ENCODE data around the gene KRTAP19-8. TPM values are rescaled to one million over a fixed set of nuclear protein-coding genes. Genes with fewer than 3 reads are reported as not detected.

KRTAP19-8 gene
- total RNA-seq, 1 donor from 2014 or later: not detected

DNA sequence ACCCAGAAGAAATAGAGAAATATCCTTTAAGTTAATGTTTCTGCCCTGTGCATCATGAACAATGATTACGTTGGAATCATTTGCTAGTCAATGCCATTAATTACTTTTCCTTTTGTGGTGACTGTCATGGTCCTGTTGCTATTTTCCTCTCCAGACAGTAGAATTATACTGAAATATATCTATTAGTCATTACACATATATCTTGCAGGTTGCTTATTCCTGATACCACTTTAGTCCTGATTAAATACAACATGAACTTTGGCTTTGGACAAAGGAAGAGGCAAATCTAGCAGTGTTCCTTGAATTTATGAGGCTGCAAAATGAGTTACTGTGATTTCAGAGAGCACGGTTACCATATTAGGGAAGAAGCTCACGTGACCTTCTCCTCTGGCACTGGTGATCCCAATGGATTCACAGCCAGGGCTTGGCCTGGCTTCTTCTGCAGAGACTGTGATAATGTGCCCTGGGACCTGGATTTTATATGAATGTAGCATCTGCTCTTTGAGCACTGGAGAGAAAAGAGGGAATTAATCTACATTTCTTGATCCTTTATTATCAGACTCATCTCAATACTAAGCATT, 12.4 kb upstream of the KRTAP19-8 start:
- no peak overlapping the region for H3K9ac ChIP-seq
- H3K4me1 ChIP-seq: no peaks in the 10 kb centered on the region
- no peaks in the 10 kb centered on the region for H3F3A ChIP-seq (ENCODE audit: low read depth)
- no peak overlapping the region for H3K27ac Mint-ChIP-seq
- H3K36me3 Mint-ChIP-seq: no peaks in the 10 kb centered on the region
- no peak overlapping the region for H3K4me3 Mint-ChIP-seq
- no peaks in the 10 kb centered on the region for H3K9me3 Mint-ChIP-seq
- no peak overlapping the region for H3K4me3 ChIP-seq
- no peaks in the 10 kb centered on the region for H3K9me3 ChIP-seq (ENCODE audit: low read depth)
- H3K27me3 ChIP-seq: no peaks in the 10 kb centered on the region
- H4K20me1 ChIP-seq (ENCODE audit: low read depth): no peaks in the 10 kb centered on the region
- no peak overlapping the region for H3K4me2 ChIP-seq
- H3K27me3 Mint-ChIP-seq (ENCODE audit: insufficient read depth, low read depth): peaks cover 2% of the 10 kb centered on the region
- H2AFZ ChIP-seq (replicated peaks): no peak overlapping the region
- H3K79me2 ChIP-seq (ENCODE audit: low read depth): no peaks in the 10 kb centered on the region
- TF ChIP-seq, protein P1, sequence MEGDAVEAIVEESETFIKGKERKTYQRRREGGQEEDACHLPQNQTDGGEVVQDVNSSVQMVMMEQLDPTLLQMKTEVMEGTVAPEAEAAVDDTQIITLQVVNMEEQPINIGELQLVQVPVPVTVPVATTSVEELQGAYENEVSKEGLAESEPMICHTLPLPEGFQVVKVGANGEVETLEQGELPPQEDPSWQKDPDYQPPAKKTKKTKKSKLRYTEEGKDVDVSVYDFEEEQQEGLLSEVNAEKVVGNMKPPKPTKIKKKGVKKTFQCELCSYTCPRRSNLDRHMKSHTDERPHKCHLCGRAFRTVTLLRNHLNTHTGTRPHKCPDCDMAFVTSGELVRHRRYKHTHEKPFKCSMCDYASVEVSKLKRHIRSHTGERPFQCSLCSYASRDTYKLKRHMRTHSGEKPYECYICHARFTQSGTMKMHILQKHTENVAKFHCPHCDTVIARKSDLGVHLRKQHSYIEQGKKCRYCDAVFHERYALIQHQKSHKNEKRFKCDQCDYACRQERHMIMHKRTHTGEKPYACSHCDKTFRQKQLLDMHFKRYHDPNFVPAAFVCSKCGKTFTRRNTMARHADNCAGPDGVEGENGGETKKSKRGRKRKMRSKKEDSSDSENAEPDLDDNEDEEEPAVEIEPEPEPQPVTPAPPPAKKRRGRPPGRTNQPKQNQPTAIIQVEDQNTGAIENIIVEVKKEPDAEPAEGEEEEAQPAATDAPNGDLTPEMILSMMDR (IDR thresholded peaks at IDR 0.05): no peak
- TF ChIP-seq EZH2 (IDR thresholded peaks at IDR 0.05): no peak
- TF ChIP-seq EZH2phosphoT487 (IDR thresholded peaks at IDR 0.05): no peak
- H3K27ac ChIP-seq: no peak overlapping the region
- H3K4me1 Mint-ChIP-seq: peaks cover 3% of the 10 kb centered on the region
- no peaks in the 10 kb centered on the region for H3K36me3 ChIP-seq
- DNase-seq (ENCODE audit: low spot score): no peak

- H3K27ac ChIP-seq: no peak overlapping the region
- H3F3A ChIP-seq (ENCODE audit: low read depth): no peaks in the 10 kb centered on the region
- H3K4me3 Mint-ChIP-seq: no peak overlapping the region
- DNase-seq (ENCODE audit: low spot score): no peak
- H3K9me3 ChIP-seq (ENCODE audit: low read depth): no peaks in the 10 kb centered on the region
- H3K4me2 ChIP-seq: no peak overlapping the region
- H2AFZ ChIP-seq (replicated peaks): no peak overlapping the region
- H3K9me3 Mint-ChIP-seq: no peaks in the 10 kb centered on the region
- TF ChIP-seq, protein P1 (IDR thresholded peaks at IDR 0.05): no peak
- TF ChIP-seq EZH2 (IDR thresholded peaks at IDR 0.05) (no peak), EZH2phosphoT487 (IDR thresholded peaks at IDR 0.05) (no peak)
- H3K27ac Mint-ChIP-seq: no peak overlapping the region
- H3K4me1 Mint-ChIP-seq: peaks cover 9% of the 10 kb centered on the region
- no peaks in the 10 kb centered on the region for H3K27me3 ChIP-seq
- no peaks in the 10 kb centered on the region for H3K79me2 ChIP-seq (ENCODE audit: low read depth)
- no peak overlapping the region for H3K9ac ChIP-seq
- no peaks in the 10 kb centered on the region for H3K36me3 ChIP-seq
- no peaks in the 10 kb centered on the region for H3K4me1 ChIP-seq
- no peaks in the 10 kb centered on the region for H4K20me1 ChIP-seq (ENCODE audit: low read depth)
- no peaks in the 10 kb centered on the region for H3K27me3 Mint-ChIP-seq (ENCODE audit: insufficient read depth, low read depth)
- H3K4me3 ChIP-seq: no peak overlapping the region
- no peaks in the 10 kb centered on the region for H3K36me3 Mint-ChIP-seq
These were observed 7.6 kb upstream of the KRTAP19-8 start for GRCh38 chr21:31045841-31046240.

- H3K27me3 Mint-ChIP-seq (ENCODE audit: insufficient read depth, low read depth): no peaks in the 10 kb centered on the region
- H3K4me3 Mint-ChIP-seq: no peak overlapping the region
- H3K27ac Mint-ChIP-seq: no peak overlapping the region
These were observed 5.2 kb upstream of the KRTAP19-8 start for GRCh38 chr21:31043471-31043870.

More at GRCh38 chr21:31043471-31043870, 5.2 kb upstream of the KRTAP19-8 start:
- H3K27ac ChIP-seq: no peak overlapping the region
- H3K9me3 ChIP-seq (ENCODE audit: low read depth): no peaks in the 10 kb centered on the region
- no peaks in the 10 kb centered on the region for H3K36me3 ChIP-seq
- no peaks in the 10 kb centered on the region for H3K27me3 ChIP-seq
- H3K79me2 ChIP-seq (ENCODE audit: low read depth): no peaks in the 10 kb centered on the region
- H3K4me3 ChIP-seq: no peak overlapping the region
- DNase-seq (ENCODE audit: low spot score): no peak
- H3K4me1 Mint-ChIP-seq: peaks cover 9% of the 10 kb centered on the region
- no peaks in the 10 kb centered on the region for H3K36me3 Mint-ChIP-seq
- no peak for TF ChIP-seq EZH2 (IDR thresholded peaks at IDR 0.05)
- no peak for TF ChIP-seq EZH2phosphoT487 (IDR thresholded peaks at IDR 0.05)
- TF ChIP-seq, protein P1 (IDR thresholded peaks at IDR 0.05): no peak
- H2AFZ ChIP-seq (replicated peaks): no peak overlapping the region
- no peaks in the 10 kb centered on the region for H3F3A ChIP-seq (ENCODE audit: low read depth)
- no peak overlapping the region for H3K9ac ChIP-seq
- H3K9me3 Mint-ChIP-seq: no peaks in the 10 kb centered on the region
- H4K20me1 ChIP-seq (ENCODE audit: low read depth): no peaks in the 10 kb centered on the region
- H3K4me2 ChIP-seq: no peak overlapping the region
- no peaks in the 10 kb centered on the region for H3K4me1 ChIP-seq

Data from neural progenitor cell (in vitro differentiated cells).